SU-DHL-6 (cell line): ENCODE results near the gene PRKAG3.

Experiments
- H2AFZ ChIP-seq: fragments of 200-600 bp; sonication (generic); 2 replicates; pipeline ENCODE4 v1.6.1; 2014; ENCODE audit warnings: low read depth, mild to moderate bottlenecking, moderate library complexity, mixed read lengths, antibody characterized with exemption, low read length; ENCODE audit not compliant: severe bottlenecking
- H3F3A ChIP-seq: fragments of 200-600 bp; shearing (Covaris generic); 2 replicates; pipeline ENCODE4 v1.6.0; 2016; ENCODE audit warnings: antibody characterized with exemption, mild to moderate bottlenecking; ENCODE audit not compliant: insufficient read depth
- H3K27ac ChIP-seq: fragments of 200-600 bp; sonication (generic); 2 replicates; pipeline ENCODE4 v1.5.1; 2016; ENCODE audit warnings: low read depth, mild to moderate bottlenecking, low read length, moderate library complexity, mixed read lengths
- H3K27me3 ChIP-seq: fragments of 200-600 bp; sonication (generic), shearing (Covaris generic); 2 replicates; pipeline ENCODE4 v1.6.0; 2014; ENCODE audit warnings: mild to moderate bottlenecking, low read length
- H3K36me3 ChIP-seq: fragments of 200-600 bp; sonication (generic); 2 replicates; pipeline ENCODE4 v1.6.1; 2014; ENCODE audit warnings: mild to moderate bottlenecking, low read length, mixed read lengths
- H3K4me2 ChIP-seq: fragments of 300-600, 200-600 bp; shearing (Covaris generic), sonication (generic); 2 replicates; pipeline ENCODE4 v1.6.0; 2014; ENCODE audit warnings: low read length, low read depth, mild to moderate bottlenecking; ENCODE audit not compliant: poor library complexity, severe bottlenecking
- H3K4me3 ChIP-seq: fragments of 200-600 bp; sonication (generic); 2 replicates; pipeline ENCODE4 v1.5.1; 2014; ENCODE audit warnings: antibody characterized with exemption, low read length, mild to moderate bottlenecking, mixed read lengths; ENCODE audit not compliant: insufficient read depth, poor library complexity, severe bottlenecking
- H3K79me2 ChIP-seq: fragments of 200-600 bp; sonication (generic); 2 replicates; pipeline ENCODE4 v1.6.1; 2014; ENCODE audit warnings: mild to moderate bottlenecking, low read length, moderate library complexity; ENCODE audit not compliant: insufficient read depth
- H3K9ac ChIP-seq: fragments of 200-600 bp; sonication (generic); 2 replicates; pipeline ENCODE4 v1.7.0; 2014; ENCODE audit warnings: mild to moderate bottlenecking, low read length
- H3K9me2 ChIP-seq: fragments of 200-600 bp; sonication (generic); replicated peaks from 2 replicates; pipeline ENCODE4 v1.6.1; 2014; ENCODE audit warnings: low read length; ENCODE audit not compliant: insufficient read depth
- H3K9me3 ChIP-seq: fragments of 200-600 bp; sonication (generic); 2 replicates; pipeline ENCODE4 v1.6.1; 2014; ENCODE audit warnings: low read length, mixed read lengths; ENCODE audit not compliant: insufficient read depth
- H4K20me1 ChIP-seq: fragments of 200-600 bp; sonication (generic); 2 replicates; pipeline ENCODE4 v1.6.1; 2014; ENCODE audit warnings: low read depth, mild to moderate bottlenecking, antibody characterized with exemption, low read length, moderate library complexity, mixed read lengths
- CTCF ChIP-seq: fragments of 200-600 bp; sonication (generic); IDR thresholded peaks from one replicate; pipeline ENCODE4 v1.5.1; 2017; ENCODE audit warnings: antibody characterized with exemption, mild to moderate bottlenecking, low read length, moderate library complexity; ENCODE audit not compliant: insufficient read depth, poor library complexity, severe bottlenecking
- EZH2phosphoT487 ChIP-seq: fragments of 200-600 bp; sonication (generic), shearing (Covaris generic); conservative IDR thresholded peaks from 2 replicates; pipeline ENCODE4 v1.6.1; 2018; ENCODE audit warnings: mild to moderate bottlenecking, antibody characterized with exemption, low read length, moderate library complexity, mixed read lengths

Gene PRKAG3

GRCh38 chr2:218804817-218805216 lies 26.8 kb downstream of the PRKAG3 start:
- no peak overlapping the region for H3K4me3 ChIP-seq
- no peak overlapping the region for H3K4me2 ChIP-seq
- no peaks in the 10 kb centered on the region for H3K27me3 ChIP-seq
- no peak overlapping the region for H3K27ac ChIP-seq
- 0 out of 2 replicates have a peak, but pooled peaks cover 13% of the 10 kb centered on the region for H3K9me3 ChIP-seq
- TF ChIP-seq CTCF (no peak), EZH2phosphoT487 (no peak)
- H3K9ac ChIP-seq = no peak overlapping the region
- H3F3A ChIP-seq = no peaks in the 10 kb centered on the region
- no peaks in the 10 kb centered on the region for H3K9me2 ChIP-seq
- H4K20me1 ChIP-seq = no peaks in the 10 kb centered on the region
- H2AFZ ChIP-seq = no peak overlapping the region
- H3K36me3 ChIP-seq = no peaks in the 10 kb centered on the region
- H3K79me2 ChIP-seq = no peaks in the 10 kb centered on the region

GRCh38 chr2:218802386-218802994 lies 29.1 kb downstream of the PRKAG3 start:
- H3K27ac ChIP-seq = no peak overlapping the region
- H3K4me3 ChIP-seq = no peak overlapping the region
- no peaks in the 10 kb centered on the region for H3K27me3 ChIP-seq
- no peaks in the 10 kb centered on the region for H3K79me2 ChIP-seq
- no peak overlapping the region for H2AFZ ChIP-seq
- no peaks in the 10 kb centered on the region for H4K20me1 ChIP-seq
- no peaks in the 10 kb centered on the region for H3F3A ChIP-seq
- H3K9me2 ChIP-seq = no peaks in the 10 kb centered on the region
- H3K4me2 ChIP-seq = no peak overlapping the region
- H3K9me3 ChIP-seq = 0 out of 2 replicates have a peak, but pooled peaks cover 13% of the 10 kb centered on the region
- H3K36me3 ChIP-seq = no peaks in the 10 kb centered on the region
- no peak for TF ChIP-seq EZH2phosphoT487
- TF ChIP-seq CTCF = no peak
- H3K9ac ChIP-seq = no peak overlapping the region

- no peaks in the 10 kb centered on the region for H3K9me2 ChIP-seq
- H3K4me2 ChIP-seq = no peak overlapping the region
- 0 out of 2 replicates have a peak, but pooled peaks cover 9% of the 10 kb centered on the region for H3K9me3 ChIP-seq
- no peaks in the 10 kb centered on the region for H3K79me2 ChIP-seq
- H3K9ac ChIP-seq = no peak overlapping the region
- TF ChIP-seq CTCF = no peak
- H3K4me3 ChIP-seq = no peak overlapping the region
- H3F3A ChIP-seq = no peaks in the 10 kb centered on the region
- H2AFZ ChIP-seq = no peak overlapping the region
- H3K27ac ChIP-seq = no peak overlapping the region
- H3K36me3 ChIP-seq = no peaks in the 10 kb centered on the region
- H4K20me1 ChIP-seq = no peaks in the 10 kb centered on the region
- no peaks in the 10 kb centered on the region for H3K27me3 ChIP-seq
Measured at GRCh38 chr2:218799990-218800389, 31.6 kb downstream of the PRKAG3 start.
